ENCODE results near the gene INTS6. TPM values are rescaled to one million over a fixed set of nuclear protein-coding genes. Genes with fewer than 3 reads are reported as not detected.

Gene INTS6
- polyA plus RNA-seq, 1 donor (not counting 4 experiments of a cell fraction or from before 2014, with no cell fraction given): 44.2 TPM

DNA sequence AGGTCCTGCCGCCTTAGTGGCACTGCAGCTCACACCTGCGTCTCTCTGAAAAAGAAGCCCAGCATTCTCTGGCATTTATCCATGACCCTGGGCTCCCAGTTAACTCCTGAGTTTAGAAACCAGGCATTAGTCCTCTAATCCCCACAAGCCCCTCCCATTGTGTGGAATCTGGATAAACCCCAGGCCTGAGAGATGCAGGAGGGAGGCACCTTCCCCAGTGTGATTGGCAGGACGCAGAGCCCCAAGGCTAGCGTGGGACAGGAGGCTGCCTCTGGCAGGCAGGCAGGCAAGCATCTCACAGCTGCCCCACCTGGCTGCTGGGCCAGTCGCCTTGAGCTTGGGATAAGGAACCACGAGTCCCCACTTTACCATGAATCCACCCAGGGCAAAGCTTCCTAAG is 124.3 kb downstream of the INTS6 start:
- TF ChIP-seq, protein P1, sequence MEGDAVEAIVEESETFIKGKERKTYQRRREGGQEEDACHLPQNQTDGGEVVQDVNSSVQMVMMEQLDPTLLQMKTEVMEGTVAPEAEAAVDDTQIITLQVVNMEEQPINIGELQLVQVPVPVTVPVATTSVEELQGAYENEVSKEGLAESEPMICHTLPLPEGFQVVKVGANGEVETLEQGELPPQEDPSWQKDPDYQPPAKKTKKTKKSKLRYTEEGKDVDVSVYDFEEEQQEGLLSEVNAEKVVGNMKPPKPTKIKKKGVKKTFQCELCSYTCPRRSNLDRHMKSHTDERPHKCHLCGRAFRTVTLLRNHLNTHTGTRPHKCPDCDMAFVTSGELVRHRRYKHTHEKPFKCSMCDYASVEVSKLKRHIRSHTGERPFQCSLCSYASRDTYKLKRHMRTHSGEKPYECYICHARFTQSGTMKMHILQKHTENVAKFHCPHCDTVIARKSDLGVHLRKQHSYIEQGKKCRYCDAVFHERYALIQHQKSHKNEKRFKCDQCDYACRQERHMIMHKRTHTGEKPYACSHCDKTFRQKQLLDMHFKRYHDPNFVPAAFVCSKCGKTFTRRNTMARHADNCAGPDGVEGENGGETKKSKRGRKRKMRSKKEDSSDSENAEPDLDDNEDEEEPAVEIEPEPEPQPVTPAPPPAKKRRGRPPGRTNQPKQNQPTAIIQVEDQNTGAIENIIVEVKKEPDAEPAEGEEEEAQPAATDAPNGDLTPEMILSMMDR (optimal IDR thresholded peaks at IDR 0.05 in 1 of 3, IDR thresholded peaks at IDR 0.05 in 1 of 3, conservative IDR thresholded peaks at IDR 0.05 in 1 of 3; ENCODE audit: extremely low read depth in 1 of 3, insufficient read depth in 2 of 3, low read length in 3 of 3): no peak
- no peak for TF ChIP-seq EZH2 (IDR thresholded peaks at IDR 0.05; ENCODE audit: low read length)
- H4K20me1 ChIP-seq (ENCODE audit: control insufficient read depth, extremely low read depth, insufficient read depth, low read length): no peaks in the 10 kb centered on the region
- no peaks in the 10 kb centered on the region for H3K4me1 ChIP-seq (ENCODE audit: control insufficient read depth, extremely low read depth, insufficient read depth, low read length)
- H3K4me3 ChIP-seq (ENCODE audit: control insufficient read depth in 2 of 3, extremely low read depth in 1 of 3, insufficient read depth in 2 of 3, low read depth in 1 of 3, low read length in 3 of 3): no peak overlapping the region
- no peaks in the 10 kb centered on the region for H3K9me3 ChIP-seq (ENCODE audit: control insufficient read depth, low read depth, low read length)
- FAIRE-seq: no peak
- no peak overlapping the region for H3K27ac ChIP-seq (ENCODE audit: control insufficient read depth, insufficient read depth, low read length)
- no peak for DNase-seq (ENCODE audit: low read depth, low spot score)
- H2AFZ ChIP-seq (ENCODE audit: control insufficient read depth, low read length): no peak overlapping the region
- dilution Hi-C loops (cut with MboI; ENCODE audit: extremely low pct_ligation_motif_present, low sequenced_read_pairs): no loop called here
- no peaks in the 10 kb centered on the region for H3K36me3 ChIP-seq (ENCODE audit: control insufficient read depth in 2 of 2, extremely low read depth in 1 of 2, insufficient read depth in 2 of 2, low read length in 2 of 2)
- H3K9ac ChIP-seq (ENCODE audit: control insufficient read depth, extremely low read depth, insufficient read depth, low read length): no peak overlapping the region
- no peaks in the 10 kb centered on the region for H3K27me3 ChIP-seq (ENCODE audit: control insufficient read depth, extremely low read depth, insufficient read depth, low read length)
- H3K79me2 ChIP-seq (ENCODE audit: control insufficient read depth, insufficient read depth, low read length): no peaks in the 10 kb centered on the region
- no peak overlapping the region for H3K4me2 ChIP-seq (ENCODE audit: control insufficient read depth, extremely low read depth, insufficient read depth, low read depth, low read length)
- no peaks in the 10 kb centered on the region for H3K9me1 ChIP-seq (ENCODE audit: control insufficient read depth, extremely low read depth, insufficient read depth, low read length)

DNA sequence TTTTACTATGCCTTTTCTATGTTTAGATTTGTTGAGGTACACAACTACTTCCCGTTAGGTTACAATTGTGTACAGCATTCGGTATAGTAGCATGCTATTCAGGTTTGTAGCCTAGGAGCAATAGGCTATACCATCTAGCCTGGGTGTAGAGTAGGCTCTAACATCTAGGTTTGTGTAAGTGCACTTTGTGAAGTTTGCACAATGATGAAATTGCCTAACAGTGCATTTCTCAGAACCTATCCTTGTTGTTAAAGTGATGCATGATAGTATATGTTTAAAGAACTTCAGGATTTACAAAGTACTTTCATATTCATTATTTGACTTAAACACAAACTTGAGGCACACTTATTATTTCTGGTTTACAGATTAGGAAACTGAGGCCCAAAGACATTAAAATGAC is 124.9 kb downstream of the INTS6 start:
- FAIRE-seq: no peak
- TF ChIP-seq EZH2 (IDR thresholded peaks at IDR 0.05; ENCODE audit: low read length): no peak
- TF ChIP-seq, protein P1 (optimal IDR thresholded peaks at IDR 0.05 in 1 of 3, IDR thresholded peaks at IDR 0.05 in 1 of 3, conservative IDR thresholded peaks at IDR 0.05 in 1 of 3; ENCODE audit: extremely low read depth in 1 of 3, insufficient read depth in 2 of 3, low read length in 3 of 3): no peak
- dilution Hi-C loops (cut with MboI; ENCODE audit: extremely low pct_ligation_motif_present, low sequenced_read_pairs): no loop called here

More for the DNA sequence above, 124.9 kb downstream of the INTS6 start:
- H3K79me2 ChIP-seq (ENCODE audit: control insufficient read depth, insufficient read depth, low read length): no peaks in the 10 kb centered on the region
- H3K27me3 ChIP-seq (ENCODE audit: control insufficient read depth, extremely low read depth, insufficient read depth, low read length): no peaks in the 10 kb centered on the region
- no peaks in the 10 kb centered on the region for H3K36me3 ChIP-seq (ENCODE audit: control insufficient read depth in 2 of 2, extremely low read depth in 1 of 2, insufficient read depth in 2 of 2, low read length in 2 of 2)
- no peak overlapping the region for H3K9ac ChIP-seq (ENCODE audit: control insufficient read depth, extremely low read depth, insufficient read depth, low read length)
- no peak overlapping the region for H3K27ac ChIP-seq (ENCODE audit: control insufficient read depth, insufficient read depth, low read length)
- H3K9me3 ChIP-seq (ENCODE audit: control insufficient read depth, low read depth, low read length): no peaks in the 10 kb centered on the region
- DNase-seq (ENCODE audit: low read depth, low spot score): no peak
- no peaks in the 10 kb centered on the region for H3K9me1 ChIP-seq (ENCODE audit: control insufficient read depth, extremely low read depth, insufficient read depth, low read length)
- no peaks in the 10 kb centered on the region for H4K20me1 ChIP-seq (ENCODE audit: control insufficient read depth, extremely low read depth, insufficient read depth, low read length)
- no peak overlapping the region for H2AFZ ChIP-seq (ENCODE audit: control insufficient read depth, low read length)
- no peaks in the 10 kb centered on the region for H3K4me1 ChIP-seq (ENCODE audit: control insufficient read depth, extremely low read depth, insufficient read depth, low read length)
- no peak overlapping the region for H3K4me2 ChIP-seq (ENCODE audit: control insufficient read depth, extremely low read depth, insufficient read depth, low read depth, low read length)
- no peak overlapping the region for H3K4me3 ChIP-seq (ENCODE audit: control insufficient read depth in 2 of 3, extremely low read depth in 1 of 3, insufficient read depth in 2 of 3, low read depth in 1 of 3, low read length in 3 of 3)

All from keratinocyte (primary cell).